B cell (primary cell): ENCODE data around the gene NIPAL3. TPM values are rescaled to one million over a fixed set of nuclear protein-coding genes. Genes with fewer than 3 reads are reported as not detected.

Source experiments
- ATAC-seq: fragments of 200-7000 bp; cut with Tn5 transposase; one replicate; pipeline ENCODE4 v1.10.0; 2021; ENCODE audit warnings: low read depth, mild to moderate bottlenecking, moderate number of reproducible peaks, moderate library complexity
- CTCF ChIA-PET: fragments of 350-600 bp; sonication (Branson Sonifier 250); formaldehyde crosslinking; loops from one replicate; lab custom pipeline; 2021; ENCODE audit warnings: antibody characterized with exemption, inconsistent platforms; lab: Charles Lee
- POLR2A ChIA-PET: fragments of 350-600 bp; sonication (Branson Sonifier 250); formaldehyde crosslinking; loops from one replicate; lab custom pipeline; 2021; ENCODE audit warnings: antibody characterized with exemption; lab: Charles Lee
- DNase-seq: peaks from one replicate; pipeline ENCODE4 v3.0.0; 2013
- H2AFZ ChIP-seq: 2 replicates; pipeline ENCODE4 v1.6.1; 2012; ENCODE audit warnings: mild to moderate bottlenecking, low read depth, low read length; ENCODE audit not compliant: insufficient read depth, poor library complexity, severe bottlenecking
- H3K27ac ChIP-seq, 2 donors: 1 replicate in 1 of 2; 2 replicates in 1 of 2; pipeline ENCODE4 v1.5.1; 2012 to 2013; ENCODE audit warnings: low read length in 2 of 2, mild to moderate bottlenecking in 2 of 2, moderate library complexity in 1 of 2
- H3K27me3 ChIP-seq, 4 experiments: fragments of 200-600 bp in 1 of 4; sonication (generic) in 1 of 4; replicated peaks in 1 of 4; 1 replicate in 2 of 4; 2 replicates in 2 of 4; pipeline versions ENCODE4 v1.6.1 to v1.7.0; 2013 to 2016; ENCODE audit warnings: low read length in 3 of 4, mild to moderate bottlenecking in 2 of 4, mixed read lengths in 1 of 4, moderate library complexity in 1 of 4; ENCODE audit not compliant: insufficient read depth in 4 of 4, control insufficient read depth in 3 of 4; ENCODE audit errors: control extremely low read depth in 1 of 4
- H3K36me3 ChIP-seq, 2 experiments: replicated peaks in 1 of 2; 1 replicate in 1 of 2; 2 replicates in 1 of 2; pipeline versions ENCODE4 v1.6.1 to v1.7.1; 2013; ENCODE audit warnings: low read length in 1 of 2; ENCODE audit not compliant: insufficient read depth in 2 of 2, control insufficient read depth in 1 of 2; ENCODE audit errors: control extremely low read depth in 1 of 2, extremely low read depth in 1 of 2
- H3K4me1 ChIP-seq, 2 donors: fragments of 200-600 bp in 1 of 2; sonication (generic) in 1 of 2; 1 replicate in 1 of 2; 2 replicates in 1 of 2; pipeline versions ENCODE4 v1.5.1 to v1.6.1; 2013 to 2017; ENCODE audit warnings: low read length in 2 of 2; ENCODE audit not compliant: control insufficient read depth in 2 of 2, insufficient read depth in 2 of 2
- H3K4me2 ChIP-seq: replicated peaks from 2 replicates; pipeline ENCODE3; 2012; ENCODE audit warnings: mild to moderate bottlenecking, low read depth, low read length; ENCODE audit not compliant: poor library complexity, severe bottlenecking
- H3K4me3 ChIP-seq, 5 experiments: fragments of 200-600 bp in 1 of 5; sonication (generic) in 1 of 5; 1 replicate in 3 of 5; 2 replicates in 2 of 5; pipeline versions ENCODE4 v1.5.1 to v1.7.0; 2011 to 2016; ENCODE audit warnings: low read length in 4 of 5, mild to moderate bottlenecking in 4 of 5, low read depth in 2 of 5, control low read depth in 1 of 5, moderate library complexity in 1 of 5; ENCODE audit not compliant: insufficient read depth in 1 of 5; ENCODE audit errors: control extremely low read depth in 1 of 5, extremely low read depth in 1 of 5
- H3K79me2 ChIP-seq: fragments of 200-600 bp; sonication (generic); one replicate; pipeline ENCODE4 v1.6.0; 2016; ENCODE audit warnings: low read length; ENCODE audit not compliant: control insufficient read depth, insufficient read depth
- H3K9ac ChIP-seq: fragments of 200-600 bp; sonication (generic); 2 replicates; pipeline ENCODE4 v1.6.1; 2017; ENCODE audit warnings: mild to moderate bottlenecking, low read length, moderate library complexity
- H3K9me3 ChIP-seq, 3 donors: one replicate each; pipeline versions ENCODE4 v1.6.1 to v1.7.1; 2013; ENCODE audit warnings: low read length in 2 of 3; ENCODE audit not compliant: control insufficient read depth in 2 of 3, insufficient read depth in 1 of 3; ENCODE audit errors: control extremely low read depth in 1 of 3
- H4K20me1 ChIP-seq: 2 replicates; pipeline ENCODE4 v1.6.0; 2012; ENCODE audit warnings: mild to moderate bottlenecking, low read length; ENCODE audit not compliant: insufficient read depth, control insufficient read depth, poor library complexity, severe bottlenecking
- H3K27ac Mint-ChIP-seq: one replicate; pipeline ENCODE4 v1.8.0; 2021; ENCODE audit warnings: mixed read lengths
- H3K27me3 Mint-ChIP-seq: one replicate; pipeline ENCODE4 v1.8.0; 2021; ENCODE audit warnings: mixed read lengths
- H3K4me1 Mint-ChIP-seq: one replicate; pipeline ENCODE4 v1.8.0; 2021; ENCODE audit warnings: mixed read lengths
- H3K4me3 Mint-ChIP-seq: one replicate; pipeline ENCODE4 v1.8.0; 2021; ENCODE audit warnings: mixed read lengths
- H3K9me3 Mint-ChIP-seq: one replicate; pipeline ENCODE4 v1.8.0; 2022; ENCODE audit warnings: mixed read lengths; ENCODE audit not compliant: insufficient read depth
- EZH2 ChIP-seq: IDR thresholded peaks from 2 replicates; pipeline ENCODE4 v1.6.1; 2012; ENCODE audit warnings: borderline replicate concordance, low read depth, mild to moderate bottlenecking, moderate library complexity, low read length; ENCODE audit not compliant: insufficient read depth, poor library complexity, severe bottlenecking
- WGBS: methylation state at CpG from one replicate; pipeline ENCODE4 v1.1.5; 2013; ENCODE audit warnings: missing lambda C conversion rate; ENCODE audit not compliant: insufficient coverage; 5-methylcytosine and 5-hydroxymethylcytosine counted together
- intact Hi-C: fragments of 100-400 bp; cut with micrococcal nuclease; formaldehyde crosslinking; loops from one replicate; pipeline ENCODE4 v1.10.0; 2022
- polyA plus RNA-seq: library from polyadenylated mRNA; depleted of rRNA; stranded (reverse); fragments of >200 nt; gene quantifications from 2 replicates; pipeline ENCODE4 v1.2.3, GENCODE V29; 2012
- total RNA-seq, 2 donors: library from RNA; stranded (reverse); fragments of 120-200 nt in 1 of 2; gene quantifications; 1 replicate in 1 of 2; 2 replicates in 1 of 2; pipeline versions ENCODE4 v1.2.3 to v1.2.4, GENCODE V29; 2013 to 2022
- TF ChIP-seq, protein P1 (sequence below): fragments of 200-600 bp; IDR thresholded peaks from one replicate; pipeline ENCODE4 v1.8.0; 2022; ENCODE audit warnings: antibody characterized with exemption, mild to moderate bottlenecking

NIPAL3 gene
- total and polyA plus RNA-seq, 2 donors (not counting 1 experiment from before 2014, with no cell fraction given) = 23.8 to 31.6 TPM

DNA sequence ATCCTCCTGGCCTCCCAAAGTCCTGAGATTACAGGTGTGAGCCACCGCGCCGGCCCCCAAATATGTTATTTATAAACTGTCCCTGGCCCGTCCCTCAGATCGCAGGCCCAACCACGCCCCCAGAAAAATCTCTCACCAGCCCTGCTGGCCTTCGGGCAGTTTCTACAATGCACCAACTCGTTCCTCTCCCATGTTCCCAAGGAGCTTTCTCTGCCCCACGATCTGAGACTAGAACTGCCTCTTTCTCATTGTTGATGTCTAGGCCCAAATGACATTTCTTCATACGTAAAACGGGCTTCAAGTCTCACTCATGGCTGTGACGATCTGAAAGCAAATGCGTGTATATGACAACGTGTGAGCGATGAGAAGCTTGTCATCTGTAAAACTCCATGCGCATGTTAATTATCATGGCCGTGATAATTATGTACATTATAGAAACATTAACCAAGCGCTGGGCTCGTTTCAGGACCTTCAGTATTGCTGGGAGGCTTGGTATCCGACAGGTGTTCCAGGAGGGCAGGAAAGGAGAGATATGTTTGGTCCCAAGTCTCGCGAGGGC, 748 bp upstream of the NIPAL3 start:
- Histone ChIP-seq H3K27ac (peak overlapping the region in 1 of 2 donors; percentile 24), H3K79me2 (peaks cover 58% of the 10 kb centered on the region), H3K36me3 (peaks cover 0 to 12% of the 10 kb centered on the region in 2 experiments), H3K4me1 (peaks cover 26 to 36% of the 10 kb centered on the region in 2 donors), H2AFZ (peak overlapping the region; percentile 71), H3K4me2 (peak overlapping the region; percentile 88), H4K20me1 (peaks cover 29% of the 10 kb centered on the region), H3K9ac (peak overlapping the region; percentile 18), H3K27me3 (no peaks in the 10 kb centered on the region), H3K9me3 (no peaks in the 10 kb centered on the region), H3K4me3 (peak overlapping the region in 3 of 5 experiments; percentile 38 to 92 (median 83))
- ChIA-PET POLR2A (interaction anchor here (0.7 to 1.3 kb wide), 3 partner anchors 22 to 225 kb away, joined by 3 to 5 read pairs (median 3); no protein-coding TSS in a partner anchor), CTCF (interaction anchor here (0.6 to 9.4 kb wide), 40 partner anchors 9 to 505 kb away, joined by 3 to 133 read pairs (median 5); partner anchors contain the start of gene RCAN3)
- Mint-ChIP-seq H3K27me3 (no peaks in the 10 kb centered on the region), H3K27ac (peak overlapping the region; percentile 84), H3K4me3 (peak overlapping the region; percentile 92), H3K9me3 (no peaks in the 10 kb centered on the region), H3K4me1 (peaks cover 49% of the 10 kb centered on the region)
- no peak for DNase-seq
- 75% methylated on average over 17 of the region's 22 CpGs for WGBS
- no peak for ATAC-seq
- TF ChIP-seq EZH2 = no peak
- TF ChIP-seq, protein P1, sequence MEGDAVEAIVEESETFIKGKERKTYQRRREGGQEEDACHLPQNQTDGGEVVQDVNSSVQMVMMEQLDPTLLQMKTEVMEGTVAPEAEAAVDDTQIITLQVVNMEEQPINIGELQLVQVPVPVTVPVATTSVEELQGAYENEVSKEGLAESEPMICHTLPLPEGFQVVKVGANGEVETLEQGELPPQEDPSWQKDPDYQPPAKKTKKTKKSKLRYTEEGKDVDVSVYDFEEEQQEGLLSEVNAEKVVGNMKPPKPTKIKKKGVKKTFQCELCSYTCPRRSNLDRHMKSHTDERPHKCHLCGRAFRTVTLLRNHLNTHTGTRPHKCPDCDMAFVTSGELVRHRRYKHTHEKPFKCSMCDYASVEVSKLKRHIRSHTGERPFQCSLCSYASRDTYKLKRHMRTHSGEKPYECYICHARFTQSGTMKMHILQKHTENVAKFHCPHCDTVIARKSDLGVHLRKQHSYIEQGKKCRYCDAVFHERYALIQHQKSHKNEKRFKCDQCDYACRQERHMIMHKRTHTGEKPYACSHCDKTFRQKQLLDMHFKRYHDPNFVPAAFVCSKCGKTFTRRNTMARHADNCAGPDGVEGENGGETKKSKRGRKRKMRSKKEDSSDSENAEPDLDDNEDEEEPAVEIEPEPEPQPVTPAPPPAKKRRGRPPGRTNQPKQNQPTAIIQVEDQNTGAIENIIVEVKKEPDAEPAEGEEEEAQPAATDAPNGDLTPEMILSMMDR = no peak
- intact Hi-C loops = loop anchor here (1.0 to 10.0 kb wide), 8 partner anchors 23 to 720 kb away; partner anchors contain the start of genes RCAN3, RPL11, RUNX3 and SRRM1
